GM18519 (cell line): ENCODE results near the gene FOSL2.

Experiments used
- ATAC-seq: cut with Tn5 transposase; IDR thresholded peaks from one replicate; pipeline ENCODE4 v1.9.1; 2021; ENCODE audit warnings: mild to moderate bottlenecking, moderate library complexity; ENCODE audit not compliant: unreplicated experiment, low FRiP score

Gene FOSL2

GRCh38 chr2:28391564-28392296, 928 bp upstream of the FOSL2 start:
- peak; percentile 14 for ATAC-seq

DNA sequence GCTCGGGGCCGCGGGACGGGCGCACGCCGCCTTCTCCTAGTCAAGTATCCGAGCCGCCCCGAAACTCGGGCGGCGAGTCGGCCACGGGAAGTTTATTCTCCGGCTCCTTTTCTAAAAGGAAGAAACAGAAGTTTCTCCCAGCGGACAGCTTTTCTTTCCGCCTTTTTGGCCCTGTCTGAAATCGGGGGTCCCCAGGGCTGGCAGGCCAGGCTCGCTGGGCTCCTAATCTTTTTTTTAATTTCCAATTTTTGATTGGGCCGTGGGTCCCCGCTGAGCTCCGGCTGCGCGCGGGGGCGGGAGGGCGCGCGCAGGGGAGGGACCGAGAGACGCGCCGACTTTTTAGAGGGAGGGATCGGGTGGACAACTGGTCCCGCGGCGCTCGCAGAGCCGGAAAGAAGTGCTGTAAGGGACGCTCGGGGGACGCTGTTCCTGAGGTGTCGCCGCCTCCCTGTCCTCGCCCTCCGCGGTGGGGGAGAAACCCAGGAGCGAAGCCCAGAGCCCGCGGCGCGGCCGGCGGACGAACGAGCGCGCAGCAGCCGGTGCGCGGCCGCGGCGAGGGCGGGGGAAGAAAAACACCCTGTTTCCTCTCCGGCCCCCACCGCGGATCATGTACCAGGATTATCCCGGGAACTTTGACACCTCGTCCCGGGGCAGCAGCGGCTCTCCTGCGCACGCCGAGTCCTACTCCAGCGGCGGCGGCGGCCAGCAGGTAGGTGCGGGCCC, 617 bp downstream of the FOSL2 start:
- ATAC-seq, result no peak

- no peak for ATAC-seq
Measured at GRCh38 chr2:28394331-28394877, 1.7 kb downstream of the FOSL2 start.

DNA sequence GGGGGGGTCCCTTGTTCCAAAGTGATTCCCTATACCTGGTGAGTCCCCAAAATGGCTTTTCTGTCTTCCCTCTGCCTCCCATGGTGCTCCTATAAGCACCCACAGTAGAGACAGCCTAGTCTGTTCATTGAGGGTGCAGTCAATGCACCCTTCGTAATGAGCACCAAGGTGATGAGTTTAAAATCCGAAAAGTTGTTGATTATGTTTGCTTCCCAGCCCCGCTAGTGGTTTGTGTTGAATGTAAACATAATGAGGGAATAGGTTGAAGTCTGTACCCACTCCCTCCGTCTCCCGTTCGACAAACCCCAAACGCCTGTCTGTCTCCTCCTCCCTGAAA, 2.3 kb downstream of the FOSL2 start:
- no peak for ATAC-seq

GRCh38 chr2:28395334-28396061, 2.8 kb downstream of the FOSL2 start:
- no peak for ATAC-seq

GRCh38 chr2:28397043-28397381, 4.4 kb downstream of the FOSL2 start:
- no peak for ATAC-seq

- ATAC-seq, result no peak
Measured at GRCh38 chr2:28398101-28398834, 5.6 kb downstream of the FOSL2 start.

DNA sequence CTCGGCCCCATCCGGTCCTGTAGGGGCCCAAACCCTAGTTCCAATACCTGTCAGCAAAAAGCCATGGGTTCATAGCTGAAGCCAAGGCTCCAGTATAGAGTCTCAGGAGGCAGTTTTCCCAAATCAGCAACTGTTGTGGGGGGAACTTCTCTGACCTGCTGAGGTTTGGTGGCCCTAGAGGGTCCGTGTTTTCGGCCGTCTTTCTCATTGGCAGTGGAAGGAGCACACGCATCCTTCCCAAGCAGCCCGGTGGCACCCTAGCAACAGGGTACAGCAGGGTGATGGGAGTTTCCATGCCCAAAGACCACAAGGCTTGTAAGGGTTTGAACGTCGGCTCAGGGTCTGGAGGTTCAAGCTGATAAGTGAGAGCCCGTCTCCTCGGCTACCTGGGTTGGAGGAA, 6.6 kb downstream of the FOSL2 start:
- ATAC-seq, result no peak

- no peak for ATAC-seq
Measured at GRCh38 chr2:28399956-28400355, 7.3 kb downstream of the FOSL2 start.

GRCh38 chr2:28400419-28400818, 7.8 kb downstream of the FOSL2 start:
- no peak for ATAC-seq

- no peak for ATAC-seq
Measured at GRCh38 chr2:28400921-28401320, 8.3 kb downstream of the FOSL2 start.

DNA sequence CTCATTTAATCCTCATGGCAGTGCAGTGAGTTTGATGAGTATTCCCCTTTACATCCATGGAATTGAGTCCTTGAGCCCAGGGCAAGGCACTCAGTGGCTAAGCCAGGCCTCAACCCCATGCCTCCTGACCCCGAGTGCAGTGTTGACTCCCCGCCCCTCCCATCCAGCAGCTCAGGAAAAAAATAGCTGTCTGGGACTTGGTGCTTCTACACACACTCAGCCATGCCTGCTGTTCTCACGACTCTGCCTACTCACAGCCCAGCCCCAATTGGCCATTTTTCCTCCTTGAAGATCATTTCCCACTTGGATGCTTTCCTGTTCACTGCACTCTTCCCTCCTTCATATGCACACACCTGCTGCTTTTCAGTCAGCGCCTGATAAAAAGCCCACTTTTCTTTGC, 8.8 kb downstream of the FOSL2 start:
- ATAC-seq, result no peak

DNA sequence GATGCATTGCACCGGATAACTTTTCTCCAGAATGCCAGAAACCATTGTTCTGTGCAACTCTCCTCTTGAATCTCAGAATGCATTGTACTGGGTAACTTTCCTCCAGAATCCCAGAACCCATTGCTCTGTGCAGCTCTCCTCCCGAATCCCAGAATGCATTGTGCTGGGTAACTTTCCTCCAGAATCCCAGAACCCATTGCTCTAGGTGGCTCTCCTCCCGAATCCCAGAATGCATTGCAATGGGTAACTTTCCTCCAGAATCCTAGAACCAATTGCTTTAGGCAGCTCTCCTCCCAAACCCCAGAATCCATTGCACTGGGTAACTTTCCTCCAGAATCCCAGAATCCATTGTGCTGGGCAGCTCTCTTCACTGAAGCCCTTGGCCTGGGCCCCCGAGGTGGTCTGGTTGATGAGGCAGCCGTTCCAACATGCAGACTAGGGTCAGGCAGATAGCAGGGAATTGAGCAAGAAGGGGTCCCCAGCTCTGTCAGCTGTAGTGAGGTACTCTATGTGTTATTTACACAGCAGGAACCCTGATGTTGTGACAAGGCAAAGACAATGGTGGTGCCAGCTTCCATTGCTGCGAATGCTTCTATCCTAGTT, 9.4 kb downstream of the FOSL2 start:
- no peak for ATAC-seq

- ATAC-seq, result no peak
Measured at GRCh38 chr2:28403370-28403956, 10.8 kb downstream of the FOSL2 start.

GRCh38 chr2:28404086-28404485, 11.4 kb downstream of the FOSL2 start:
- no peak for ATAC-seq

GRCh38 chr2:28405537-28405936, 12.9 kb downstream of the FOSL2 start:
- ATAC-seq, result no peak

DNA sequence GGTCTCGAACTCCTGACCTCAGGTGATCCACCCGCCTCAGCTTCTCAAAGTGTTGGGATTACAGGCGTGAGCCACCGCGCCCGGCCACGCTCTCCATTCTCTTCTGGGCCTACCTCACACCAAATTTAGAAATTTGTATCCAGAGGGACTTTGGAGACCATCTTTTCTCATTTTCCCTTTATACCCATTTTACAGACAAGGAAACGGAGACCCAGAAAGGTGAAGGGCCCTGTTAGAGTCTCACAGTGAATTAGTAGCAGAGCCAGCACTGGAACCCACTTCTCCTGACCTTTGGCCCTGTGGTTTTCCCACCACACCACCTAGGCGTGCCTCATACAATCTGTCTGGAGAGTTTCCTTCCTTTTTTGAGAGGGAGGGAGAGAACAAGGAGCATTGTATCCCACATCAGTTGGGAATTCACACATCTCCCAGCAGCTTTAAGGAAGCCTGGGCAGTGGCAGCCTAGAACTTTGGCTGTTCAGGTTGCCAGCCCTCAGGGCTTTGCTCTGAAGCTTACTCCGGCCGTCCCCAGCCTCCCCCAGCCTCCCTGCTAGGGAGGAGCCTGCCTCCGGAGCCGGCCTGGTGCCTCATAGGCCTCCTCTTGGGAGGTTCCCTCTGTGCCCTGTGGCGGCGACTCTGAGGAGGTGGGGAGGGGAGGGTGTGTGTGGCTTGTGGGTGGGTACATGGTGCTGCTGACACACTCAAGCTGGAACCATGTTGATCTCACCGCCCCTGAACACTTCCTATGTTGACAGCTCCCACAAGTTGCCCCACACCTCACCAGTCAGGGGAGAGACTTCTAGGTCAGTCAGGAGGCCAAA, 13.8 kb downstream of the FOSL2 start:
- no peak for ATAC-seq

DNA sequence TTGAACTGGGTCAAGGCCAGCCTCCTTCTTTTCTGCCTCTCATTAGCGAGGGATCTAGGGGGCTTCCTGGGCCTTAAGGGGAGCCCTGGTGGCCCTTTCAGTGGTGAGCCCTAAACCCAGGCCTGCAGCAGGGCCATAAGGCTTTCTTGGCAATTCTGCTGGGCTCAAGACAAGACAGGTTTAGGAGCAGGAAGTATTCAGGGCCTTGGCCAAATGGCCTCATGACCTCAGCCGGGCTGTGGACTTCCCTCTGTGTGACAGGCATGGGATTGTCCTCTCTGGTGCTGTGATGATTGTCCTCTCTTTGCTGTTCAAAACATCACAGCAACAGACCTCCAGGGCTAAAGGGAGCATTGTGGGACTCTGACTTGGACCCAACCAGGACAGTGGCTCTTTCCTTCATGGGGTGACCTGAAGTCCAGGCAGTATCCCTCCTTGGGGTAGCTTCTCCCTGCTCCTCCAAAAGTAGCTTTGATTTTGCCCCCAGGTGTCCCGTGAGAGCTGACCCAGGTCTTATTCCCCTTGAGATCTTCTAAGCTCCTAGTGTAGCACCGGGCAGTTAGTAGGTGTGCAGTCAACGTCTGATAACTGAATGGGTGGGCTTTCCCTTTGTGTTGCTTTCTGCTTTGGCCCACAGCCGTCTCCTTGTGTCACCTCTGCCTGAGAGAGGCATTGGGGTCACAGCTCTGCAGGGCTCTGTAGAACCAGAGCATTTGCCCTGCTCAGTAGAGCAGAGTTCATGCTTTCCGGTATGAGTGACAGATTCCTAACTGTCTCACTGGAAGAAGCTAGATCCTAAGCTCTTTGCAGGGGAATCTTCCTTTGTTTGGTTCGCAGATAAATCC, 14.7 kb downstream of the FOSL2 start:
- ATAC-seq, result no peak
